Stimulated activated effector memory CD8-positive, alpha-beta T cell treated with anti-CD3 and anti-CD28 coated beads, Interleukin-12 subunit alpha, Interleukin-12 subunit beta, amount 100 ng/mL, for 72 hours (primary cell): ENCODE results near the gene SGMS1.
"Not testable (repeated sequence)": the region's sequence is repeated elsewhere in the genome, so short reads cannot be mapped to it uniquely, and the experiment has no call there.

Experiments used
- ATAC-seq: fragments of 150-1000 bp; cut with Tn5 transposase; 2 replicates; pipeline ENCODE4 v1.10.0; 2021
- DNase-seq, 2 donors: peaks; one replicate each; pipeline ENCODE4 v3.0.0; 2021 to 2022; ENCODE audit warnings: low spot score in 2 of 2
- H3K27ac Mint-ChIP-seq: one replicate; pipeline ENCODE4 v1.8.0; 2022; ENCODE audit warnings: mild to moderate bottlenecking, mixed read lengths
- H3K36me3 Mint-ChIP-seq: one replicate; pipeline ENCODE4 v1.8.0; 2022; ENCODE audit warnings: mild to moderate bottlenecking, mixed read lengths
- H3K4me1 Mint-ChIP-seq: one replicate; pipeline ENCODE4 v1.8.0; 2022; ENCODE audit warnings: mixed read lengths
- H3K4me3 Mint-ChIP-seq: one replicate; pipeline ENCODE4 v1.8.0; 2022; ENCODE audit warnings: mild to moderate bottlenecking, mixed read lengths
- H3K9me3 Mint-ChIP-seq: one replicate; pipeline ENCODE4 v1.8.0; 2022; ENCODE audit warnings: mixed read lengths

The SGMS1 gene

GRCh38 chr10:50490241-50490640, 133.5 kb downstream of the SGMS1 start:
- no peaks in the 10 kb centered on the region for H3K36me3 Mint-ChIP-seq
- no peak overlapping the region for H3K27ac Mint-ChIP-seq
- H3K4me3 Mint-ChIP-seq, result no peak overlapping the region
- ATAC-seq (no peak), DNase-seq (no peak)
- peaks cover 6% of the 10 kb centered on the region for H3K4me1 Mint-ChIP-seq
- peaks cover 6% of the 10 kb centered on the region for H3K9me3 Mint-ChIP-seq

GRCh38 chr10:50484550-50484949, 139.2 kb downstream of the SGMS1 start:
- not testable (repeated sequence) for DNase-seq, H3K27ac Mint-ChIP-seq, H3K36me3 Mint-ChIP-seq, H3K4me3 Mint-ChIP-seq, ATAC-seq
- H3K9me3 Mint-ChIP-seq, result peaks cover 13% of the 10 kb centered on the region
- H3K4me1 Mint-ChIP-seq, result peaks cover 11% of the 10 kb centered on the region

GRCh38 chr10:50480054-50481007, 143.4 kb downstream of the SGMS1 start:
- no peaks in the 10 kb centered on the region for H3K36me3 Mint-ChIP-seq
- peaks cover 5% of the 10 kb centered on the region for H3K4me1 Mint-ChIP-seq
- DNase-seq (no peak), ATAC-seq (no peak)
- H3K4me3 Mint-ChIP-seq, result no peak overlapping the region
- peaks cover 6% of the 10 kb centered on the region for H3K9me3 Mint-ChIP-seq
- H3K27ac Mint-ChIP-seq, result no peak overlapping the region

GRCh38 chr10:50477287-50478203, 146.2 kb downstream of the SGMS1 start:
- ATAC-seq (no peak), DNase-seq (no peak)
- Mint-ChIP-seq H3K4me1 (peaks cover 7% of the 10 kb centered on the region), H3K9me3 (no peaks in the 10 kb centered on the region), H3K36me3 (no peaks in the 10 kb centered on the region), H3K4me3 (no peak overlapping the region), H3K27ac (no peak overlapping the region)

GRCh38 chr10:50473756-50474155, 150.0 kb downstream of the SGMS1 start:
- DNase-seq (no peak), ATAC-seq (no peak)
- no peak overlapping the region for H3K27ac Mint-ChIP-seq
- no peaks in the 10 kb centered on the region for H3K9me3 Mint-ChIP-seq
- peaks cover 24% of the 10 kb centered on the region for H3K4me1 Mint-ChIP-seq
- H3K4me3 Mint-ChIP-seq, result no peak overlapping the region
- no peaks in the 10 kb centered on the region for H3K36me3 Mint-ChIP-seq

- DNase-seq (no peak), ATAC-seq (no peak)
- Mint-ChIP-seq H3K9me3 (no peaks in the 10 kb centered on the region), H3K36me3 (no peaks in the 10 kb centered on the region), H3K27ac (no peak overlapping the region), H3K4me1 (peaks cover 24% of the 10 kb centered on the region), H3K4me3 (no peak overlapping the region)
These were observed 150.8 kb downstream of the SGMS1 start for GRCh38 chr10:50472914-50473313.

GRCh38 chr10:50471583-50471975, 152.2 kb downstream of the SGMS1 start:
- no peaks in the 10 kb centered on the region for H3K36me3 Mint-ChIP-seq
- no peak overlapping the region for H3K27ac Mint-ChIP-seq
- no peaks in the 10 kb centered on the region for H3K9me3 Mint-ChIP-seq
- DNase-seq, result no peak
- ATAC-seq, result no peak
- peaks cover 24% of the 10 kb centered on the region for H3K4me1 Mint-ChIP-seq
- no peak overlapping the region for H3K4me3 Mint-ChIP-seq

GRCh38 chr10:50470798-50471582, 152.8 kb downstream of the SGMS1 start:
- no peak overlapping the region for H3K27ac Mint-ChIP-seq
- no peak overlapping the region for H3K4me3 Mint-ChIP-seq
- no peak for ATAC-seq
- H3K4me1 Mint-ChIP-seq, result peaks cover 24% of the 10 kb centered on the region
- H3K36me3 Mint-ChIP-seq, result no peaks in the 10 kb centered on the region
- no peak for DNase-seq
- H3K9me3 Mint-ChIP-seq, result no peaks in the 10 kb centered on the region

- Mint-ChIP-seq H3K4me1 (peaks cover 24% of the 10 kb centered on the region), H3K27ac (no peak overlapping the region), H3K9me3 (no peaks in the 10 kb centered on the region), H3K36me3 (no peaks in the 10 kb centered on the region), H3K4me3 (no peak overlapping the region)
- DNase-seq (no peak), ATAC-seq (peak; percentile 46)
These were observed 153.4 kb downstream of the SGMS1 start for GRCh38 chr10:50470345-50470744.

- Mint-ChIP-seq H3K4me1 (peaks cover 24% of the 10 kb centered on the region), H3K27ac (no peak overlapping the region), H3K36me3 (no peaks in the 10 kb centered on the region), H3K9me3 (no peaks in the 10 kb centered on the region), H3K4me3 (no peak overlapping the region)
- DNase-seq (no peak), ATAC-seq (no peak)
These were observed 154.0 kb downstream of the SGMS1 start for GRCh38 chr10:50469778-50470193.

GRCh38 chr10:50469288-50469687, 154.5 kb downstream of the SGMS1 start:
- DNase-seq (no peak), ATAC-seq (no peak)
- no peak overlapping the region for H3K27ac Mint-ChIP-seq
- H3K36me3 Mint-ChIP-seq, result no peaks in the 10 kb centered on the region
- H3K4me1 Mint-ChIP-seq, result peaks cover 24% of the 10 kb centered on the region
- H3K4me3 Mint-ChIP-seq, result no peak overlapping the region
- H3K9me3 Mint-ChIP-seq, result no peaks in the 10 kb centered on the region

- Mint-ChIP-seq H3K4me1 (peaks cover 21% of the 10 kb centered on the region), H3K9me3 (no peaks in the 10 kb centered on the region), H3K36me3 (no peaks in the 10 kb centered on the region), H3K4me3 (no peak overlapping the region), H3K27ac (no peak overlapping the region)
- ATAC-seq (no peak), DNase-seq (no peak)
These were observed 156.5 kb downstream of the SGMS1 start for GRCh38 chr10:50467209-50467608.

- Mint-ChIP-seq H3K4me3 (no peak overlapping the region), H3K36me3 (peaks cover 7% of the 10 kb centered on the region), H3K4me1 (peaks cover 5% of the 10 kb centered on the region), H3K27ac (no peak overlapping the region), H3K9me3 (no peaks in the 10 kb centered on the region)
- ATAC-seq, result no peak
- DNase-seq, result no peak
These were observed 159.7 kb downstream of the SGMS1 start for GRCh38 chr10:50464004-50464409.

GRCh38 chr10:50461834-50462233, 161.9 kb downstream of the SGMS1 start:
- no peak overlapping the region for H3K4me3 Mint-ChIP-seq
- H3K27ac Mint-ChIP-seq, result no peak overlapping the region
- ATAC-seq (no peak), DNase-seq (no peak)
- H3K9me3 Mint-ChIP-seq, result no peaks in the 10 kb centered on the region
- H3K4me1 Mint-ChIP-seq, result peaks cover 5% of the 10 kb centered on the region
- peaks cover 7% of the 10 kb centered on the region for H3K36me3 Mint-ChIP-seq

GRCh38 chr10:50461123-50461522, 162.6 kb downstream of the SGMS1 start:
- H3K27ac Mint-ChIP-seq, result no peak overlapping the region
- DNase-seq (no peak), ATAC-seq (no peak)
- H3K4me1 Mint-ChIP-seq, result peaks cover 5% of the 10 kb centered on the region
- peaks cover 7% of the 10 kb centered on the region for H3K36me3 Mint-ChIP-seq
- no peak overlapping the region for H3K4me3 Mint-ChIP-seq
- H3K9me3 Mint-ChIP-seq, result no peaks in the 10 kb centered on the region
